PC-3 (cell line): Measurements from ENCODE around the gene TTC8. TPM values are rescaled to one million over a fixed set of nuclear protein-coding genes. Genes with fewer than 3 reads are reported as not detected.
"Not testable (repeated sequence)": the region's sequence is repeated elsewhere in the genome, so short reads cannot be mapped to it uniquely, and the experiment has no call there.

ENCODE experiments used
- ATAC-seq: fragments of 200-7000 bp; cut with Tn5 transposase; 2 replicates; pipeline ENCODE4 v1.9.1; 2020; ENCODE audit warnings: mild to moderate bottlenecking, moderate library complexity
- BruUV-seq: library from RNA; stranded (reverse); fragments of 400-500 nt; replicated peaks from 2 replicates; lab custom pipeline; 2021; lab: Mats Ljungman, UMichigan
- CTCF ChIA-PET: fragments of 300-600 bp; sonication (Branson Sonifier 250); formaldehyde crosslinking; loops from one replicate; lab custom pipeline; 2022; ENCODE audit warnings: antibody characterized with exemption; lab: Charles Lee
- POLR2A ChIA-PET: fragments of 300-600 bp; sonication (Branson Sonifier 250); formaldehyde crosslinking; loops from one replicate; lab custom pipeline; 2022; ENCODE audit warnings: antibody characterized with exemption; ENCODE audit not compliant: unreplicated experiment; lab: Charles Lee
- DNase-seq: peaks from one replicate; pipeline ENCODE4 v3.0.0-alpha.2; 2015
- H2AFZ ChIP-seq: fragments of 300-600 bp; sonication (generic); 2 replicates; pipeline ENCODE4 v1.6.0; 2016; ENCODE audit warnings: antibody characterized with exemption, low read length
- H3F3A ChIP-seq: fragments of 300-600 bp; sonication (generic); one replicate; pipeline ENCODE4 v1.6.0; 2017; ENCODE audit warnings: antibody characterized with exemption, low read length, control low read depth, mild to moderate bottlenecking; ENCODE audit not compliant: unreplicated experiment
- H3K27ac ChIP-seq: fragments of 300-600 bp; sonication (generic); 2 replicates; pipeline ENCODE4 v1.5.1; 2016; ENCODE audit warnings: mild to moderate bottlenecking, low read length
- H3K27me3 ChIP-seq: fragments of 300-600 bp; sonication (generic); 2 replicates; pipeline ENCODE4 v1.6.1; 2016; ENCODE audit warnings: low read length, mixed read lengths
- H3K36me3 ChIP-seq: fragments of 300-600 bp; sonication (generic); 2 replicates; pipeline ENCODE4 v1.6.1; 2016; ENCODE audit warnings: low read depth, mixed run types, low read length, mixed read lengths
- H3K4me1 ChIP-seq: fragments of 300-600 bp; sonication (generic); 2 replicates; pipeline ENCODE4 v1.5.1; 2016; ENCODE audit warnings: low read length; ENCODE audit not compliant: insufficient read depth
- H3K4me2 ChIP-seq: fragments of 300-600 bp; sonication (generic); 2 replicates; pipeline ENCODE4 v1.6.0; 2016; ENCODE audit warnings: low read length
- H3K4me3 ChIP-seq: fragments of 300-600 bp; sonication (generic); 2 replicates; pipeline ENCODE4 v1.5.1; 2016; ENCODE audit warnings: mild to moderate bottlenecking, low read length, mixed read lengths
- H3K79me2 ChIP-seq: fragments of 300-600 bp; sonication (generic); 2 replicates; pipeline ENCODE4 v1.6.1; 2017; ENCODE audit warnings: low read length, mixed read lengths
- H3K9ac ChIP-seq: fragments of 300-600 bp; sonication (generic); 2 replicates; pipeline ENCODE4 v1.6.0; 2016; ENCODE audit warnings: mild to moderate bottlenecking, low read length
- H3K9me2 ChIP-seq: fragments of 300-600 bp; sonication (generic); replicated peaks from 2 replicates; pipeline ENCODE4 v1.6.1; 2016; ENCODE audit warnings: mixed run types, low read length, mixed read lengths
- H3K9me3 ChIP-seq: fragments of 300-600 bp; sonication (generic); 2 replicates; pipeline ENCODE4 v1.6.1; 2016; ENCODE audit warnings: low read length, mixed read lengths
- H4K20me1 ChIP-seq: fragments of 300-600 bp; sonication (generic); 2 replicates; pipeline ENCODE4 v1.6.1; 2016; ENCODE audit warnings: low read length, mixed read lengths
- EZH2 ChIP-seq: fragments of 300-600 bp; sonication (generic); IDR thresholded peaks from one replicate; pipeline ENCODE4 v1.6.1; 2017; ENCODE audit warnings: antibody characterized with exemption, mild to moderate bottlenecking, low read length; ENCODE audit not compliant: unreplicated experiment
- EZH2phosphoT487 ChIP-seq: fragments of 300-600 bp; sonication (generic); IDR thresholded peaks from 2 replicates; pipeline ENCODE4 v1.6.1; 2018; ENCODE audit warnings: mild to moderate bottlenecking, antibody characterized with exemption, low read length, borderline replicate concordance
- intact Hi-C: fragments of 100-400 bp; cut with micrococcal nuclease; formaldehyde crosslinking; loops from 2 replicates; pipeline ENCODE4 v1.9.0; 2023
- total RNA-seq: library from RNA; depleted of rRNA; stranded (reverse); fragments of >200 nt; gene quantifications from 2 replicates; pipeline ENCODE4 v1.2.3, GENCODE V29; 2014
- TF ChIP-seq, protein P1 (sequence below): fragments of 300-600 bp; sonication (generic); conservative IDR thresholded peaks from 2 replicates; pipeline ENCODE4 v1.5.1; 2017; ENCODE audit warnings: antibody characterized with exemption, low read depth, mild to moderate bottlenecking, low read length

TTC8 gene
- total RNA-seq, 1 experiment from 2014 or later, result 24.8 TPM

DNA sequence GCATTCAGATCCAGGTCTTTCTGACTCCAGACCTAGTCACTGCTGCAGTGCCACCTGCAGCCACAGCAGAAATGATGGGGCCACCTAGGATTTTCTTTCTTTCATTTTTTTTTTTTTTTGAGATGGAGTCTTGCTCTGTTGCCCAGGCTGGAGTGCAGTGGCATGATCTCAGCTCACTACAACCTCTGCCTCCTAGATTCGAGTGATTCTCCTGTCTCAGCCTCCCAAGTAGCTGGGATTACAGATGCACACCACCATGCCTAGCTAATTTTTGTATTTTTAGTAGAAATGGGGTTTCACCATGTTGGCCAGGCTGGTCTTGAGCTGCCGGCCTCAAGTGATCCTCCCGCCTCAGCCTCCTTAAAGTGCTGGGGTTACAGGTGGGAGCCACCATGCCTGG lies 33.4 kb downstream of the TTC8 start:
- H3K27ac ChIP-seq, POLR2A ChIA-PET, intact Hi-C loops: not testable (repeated sequence)

DNA sequence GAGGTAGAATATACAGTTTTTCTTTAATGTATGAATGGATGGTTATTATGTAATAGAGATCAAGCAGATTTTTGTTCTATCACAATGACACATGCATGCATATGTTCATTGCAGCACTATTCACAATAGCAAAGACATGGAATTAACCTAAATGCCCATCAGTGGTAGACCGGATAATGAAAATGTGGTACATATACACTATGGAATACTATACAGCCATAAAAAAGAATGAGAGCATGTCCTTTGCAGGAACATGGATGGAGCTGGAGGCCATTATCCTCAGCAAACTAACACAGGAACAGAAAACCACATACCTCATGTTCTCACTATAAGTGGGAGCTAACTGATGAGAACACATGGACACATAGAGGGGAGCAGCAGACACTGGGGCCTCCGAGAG lies 34.7 kb downstream of the TTC8 start:
- H3K9ac ChIP-seq, BruUV-seq, DNase-seq, H3K27me3 ChIP-seq, H3K4me3 ChIP-seq, H3K4me1 ChIP-seq, intact Hi-C loops, POLR2A ChIA-PET, H2AFZ ChIP-seq, CTCF ChIA-PET, H3F3A ChIP-seq, H4K20me1 ChIP-seq, H3K9me3 ChIP-seq, H3K79me2 ChIP-seq, H3K4me2 ChIP-seq, H3K9me2 ChIP-seq, ATAC-seq, H3K27ac ChIP-seq: not testable (repeated sequence)
- H3K36me3 ChIP-seq, result peaks cover 11% of the 10 kb centered on the region

More for the DNA sequence above, 33.4 kb downstream of the TTC8 start:
- H3K4me2 ChIP-seq, H3F3A ChIP-seq, H3K4me1 ChIP-seq, BruUV-seq, CTCF ChIA-PET, H3K9me3 ChIP-seq, H3K79me2 ChIP-seq, DNase-seq, H4K20me1 ChIP-seq, H3K27me3 ChIP-seq, H3K4me3 ChIP-seq, H2AFZ ChIP-seq, H3K9ac ChIP-seq, ATAC-seq, H3K9me2 ChIP-seq: not testable (repeated sequence)
- TF ChIP-seq, protein P1, sequence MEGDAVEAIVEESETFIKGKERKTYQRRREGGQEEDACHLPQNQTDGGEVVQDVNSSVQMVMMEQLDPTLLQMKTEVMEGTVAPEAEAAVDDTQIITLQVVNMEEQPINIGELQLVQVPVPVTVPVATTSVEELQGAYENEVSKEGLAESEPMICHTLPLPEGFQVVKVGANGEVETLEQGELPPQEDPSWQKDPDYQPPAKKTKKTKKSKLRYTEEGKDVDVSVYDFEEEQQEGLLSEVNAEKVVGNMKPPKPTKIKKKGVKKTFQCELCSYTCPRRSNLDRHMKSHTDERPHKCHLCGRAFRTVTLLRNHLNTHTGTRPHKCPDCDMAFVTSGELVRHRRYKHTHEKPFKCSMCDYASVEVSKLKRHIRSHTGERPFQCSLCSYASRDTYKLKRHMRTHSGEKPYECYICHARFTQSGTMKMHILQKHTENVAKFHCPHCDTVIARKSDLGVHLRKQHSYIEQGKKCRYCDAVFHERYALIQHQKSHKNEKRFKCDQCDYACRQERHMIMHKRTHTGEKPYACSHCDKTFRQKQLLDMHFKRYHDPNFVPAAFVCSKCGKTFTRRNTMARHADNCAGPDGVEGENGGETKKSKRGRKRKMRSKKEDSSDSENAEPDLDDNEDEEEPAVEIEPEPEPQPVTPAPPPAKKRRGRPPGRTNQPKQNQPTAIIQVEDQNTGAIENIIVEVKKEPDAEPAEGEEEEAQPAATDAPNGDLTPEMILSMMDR, result 0 out of 2 replicates have a peak, but pooled peaks have one; percentile 18
- peaks cover 11% of the 10 kb centered on the region for H3K36me3 ChIP-seq

DNA sequence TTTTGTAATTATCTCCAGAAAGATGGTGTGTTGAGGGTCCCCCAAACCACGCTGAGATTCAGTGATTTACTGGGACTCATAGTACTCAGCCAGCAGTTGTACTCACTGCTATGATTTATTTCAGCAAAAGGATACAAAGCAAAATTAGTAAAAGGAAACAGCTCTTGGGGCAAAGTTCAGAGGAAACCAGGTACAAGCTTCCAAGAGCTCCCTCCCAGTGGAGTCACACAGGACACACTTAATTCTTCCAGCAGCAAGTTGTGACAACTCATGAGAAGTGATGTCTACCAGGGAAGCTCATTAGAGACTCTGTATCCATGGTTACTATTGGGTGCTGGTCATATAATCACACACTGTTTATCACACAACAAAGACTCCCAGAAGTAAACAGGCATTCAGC lies 38.7 kb downstream of the TTC8 start:
- no peaks in the 10 kb centered on the region for H3K27me3 ChIP-seq
- no peaks in the 10 kb centered on the region for H3K9me3 ChIP-seq
- no peak overlapping the region for H3K4me2 ChIP-seq
- no peak overlapping the region for H3K27ac ChIP-seq
- H2AFZ ChIP-seq, result no peak overlapping the region
- DNase-seq (no peak), ATAC-seq (no peak)
- intact Hi-C loops, result loop anchor here (10.0 kb wide), 1 partner anchor 118 kb away; no protein-coding TSS in a partner anchor
- no peaks in the 10 kb centered on the region for H4K20me1 ChIP-seq
- no peaks in the 10 kb centered on the region for H3K4me1 ChIP-seq
- H3K9ac ChIP-seq, result no peak overlapping the region
- ChIA-PET POLR2A (no interaction called here), CTCF (no interaction called here)
- BruUV-seq, result no TSS peak
- H3K36me3 ChIP-seq, result peaks cover 9% of the 10 kb centered on the region; the same call in 1 of the 2 replicates
- no peaks in the 10 kb centered on the region for H3F3A ChIP-seq
- H3K79me2 ChIP-seq, result no peaks in the 10 kb centered on the region
- H3K9me2 ChIP-seq, result no peaks in the 10 kb centered on the region
- TF ChIP-seq, protein P1, result no peak
- no peak for TF ChIP-seq EZH2phosphoT487
- TF ChIP-seq EZH2, result no peak
- H3K4me3 ChIP-seq, result no peak overlapping the region
